Urinary bladder (tissue), 4 donors: ENCODE data around the gene CAPN5. TPM values are rescaled to one million over a fixed set of nuclear protein-coding genes. Genes with fewer than 3 reads are reported as not detected.
"Not testable (repeated sequence)": the region's sequence is repeated elsewhere in the genome, so short reads cannot be mapped to it uniquely, and the experiment has no call there.

Source experiments
- DNase-seq: peaks from one replicate; pipeline ENCODE4 v3.0.0-alpha.2; 2015; ENCODE audit errors: extremely low spot score
- H3K27ac ChIP-seq: one replicate; pipeline ENCODE4 v1.5.1; 2013; ENCODE audit warnings: low read depth, mild to moderate bottlenecking, moderate library complexity
- H3K36me3 ChIP-seq: one replicate; pipeline ENCODE4 v1.6.1; 2013; ENCODE audit warnings: mild to moderate bottlenecking, moderate library complexity; ENCODE audit not compliant: insufficient read depth
- H3K4me1 ChIP-seq: one replicate; pipeline ENCODE4 v1.6.1; 2013; ENCODE audit warnings: mild to moderate bottlenecking, moderate library complexity; ENCODE audit not compliant: insufficient read depth
- H3K4me3 ChIP-seq: one replicate; pipeline ENCODE4 v1.5.1; 2013; ENCODE audit warnings: low read depth, low read length
- WGBS: extraction: QIAGEN DNeasy Blood & Tissue Kit; methylation state at CpG from one replicate; pipeline ENCODE4 v1.1.7; 2013; 5-methylcytosine and 5-hydroxymethylcytosine counted together
- polyA plus RNA-seq: library from polyadenylated mRNA; stranded (reverse); fragments of 200-250 nt; gene quantifications from one replicate; pipeline ENCODE4 v1.2.3, GENCODE V29; 2013
- total RNA-seq: library from RNA; depleted of rRNA; stranded (reverse); fragments of >200 nt; gene quantifications from one replicate; pipeline ENCODE4 v1.2.3, GENCODE V29; 2014
- donor health status: healthy with polysubstance abuse.
- donor health status: healthy.

CAPN5 gene
- total and polyA plus RNA-seq, 2 donors, result 14.8 to 17.8 TPM

GRCh38 chr11:77037057-77037456, 29.7 kb upstream of the CAPN5 start:
- 80% methylated on average over 10 of the region's 10 CpGs for WGBS
- Histone ChIP-seq H3K36me3 (no peaks in the 10 kb centered on the region), H3K4me3 (no peak overlapping the region), H3K4me1 (no peaks in the 10 kb centered on the region), H3K27ac (no peak overlapping the region)
- no peak for DNase-seq

DNA sequence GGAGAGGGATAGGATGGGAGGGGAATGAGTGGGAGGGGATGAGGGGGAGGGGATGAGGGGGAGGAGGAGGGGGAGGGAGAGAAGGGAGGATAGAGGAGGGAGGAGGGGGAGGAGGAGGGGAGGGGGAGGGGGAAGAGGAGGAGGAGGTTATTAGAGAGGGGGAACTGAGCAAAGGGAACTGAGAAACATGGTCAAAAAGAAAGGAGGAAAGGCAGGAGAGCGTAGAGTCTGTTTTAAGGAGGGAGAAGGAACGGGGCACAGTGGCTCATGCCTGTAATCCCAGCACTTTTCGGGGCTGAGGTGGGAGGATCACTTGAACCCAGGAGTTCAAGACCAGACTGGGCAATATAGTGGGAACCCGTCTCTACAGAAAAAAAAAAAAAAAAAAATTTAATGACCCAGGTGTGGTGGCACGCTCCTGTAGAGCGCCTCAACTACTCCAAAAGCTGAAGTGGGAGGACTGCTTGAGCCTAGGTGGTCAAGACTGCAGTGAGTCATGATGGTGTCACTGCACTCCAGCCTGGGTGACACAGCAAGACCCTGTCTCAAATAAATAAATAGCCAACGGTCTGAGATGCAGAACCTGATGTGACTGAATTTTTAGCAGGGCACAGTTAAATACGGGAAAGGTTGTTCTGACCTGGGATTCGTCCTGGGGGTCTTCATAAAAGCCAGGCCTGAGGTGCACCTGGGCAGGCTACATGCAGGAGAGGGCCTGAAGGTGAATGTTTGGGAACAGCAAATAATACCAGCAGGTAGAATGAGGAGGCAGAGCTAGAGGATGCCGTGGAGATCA, 28.5 kb upstream of the CAPN5 start:
- H3K4me1 ChIP-seq, result no peaks in the 10 kb centered on the region
- WGBS, result 84% methylated on average over 10 of the region's 10 CpGs
- H3K4me3 ChIP-seq, result no peak overlapping the region
- no peaks in the 10 kb centered on the region for H3K36me3 ChIP-seq
- DNase-seq, result no peak
- no peak overlapping the region for H3K27ac ChIP-seq

GRCh38 chr11:77038825-77039326, 27.9 kb upstream of the CAPN5 start:
- WGBS, result 80% methylated on average over 16 of the region's 16 CpGs
- Histone ChIP-seq H3K4me3 (no peak overlapping the region), H3K27ac (no peak overlapping the region), H3K4me1 (no peaks in the 10 kb centered on the region), H3K36me3 (no peaks in the 10 kb centered on the region)
- DNase-seq, result no peak

- Histone ChIP-seq H3K4me1 (no peaks in the 10 kb centered on the region), H3K27ac (no peak overlapping the region), H3K4me3 (peak overlapping the region; percentile 6), H3K36me3 (no peaks in the 10 kb centered on the region)
- WGBS, result 13% methylated on average over 109 of the region's 109 CpGs
- DNase-seq, result no peak
Measured at GRCh38 chr11:77039491-77040400, 27.0 kb upstream of the CAPN5 start.

GRCh38 chr11:77040401-77040777, 26.4 kb upstream of the CAPN5 start:
- WGBS, result 76% methylated on average over 37 of the region's 37 CpGs
- H3K4me3 ChIP-seq, result no peak overlapping the region
- H3K27ac ChIP-seq, result no peak overlapping the region
- no peaks in the 10 kb centered on the region for H3K4me1 ChIP-seq
- no peak for DNase-seq
- H3K36me3 ChIP-seq, result no peaks in the 10 kb centered on the region

GRCh38 chr11:77040889-77041288, 25.9 kb upstream of the CAPN5 start:
- no peak for DNase-seq
- 93% methylated on average over 13 of the region's 13 CpGs for WGBS
- Histone ChIP-seq H3K36me3 (no peaks in the 10 kb centered on the region), H3K27ac (no peak overlapping the region), H3K4me3 (no peak overlapping the region), H3K4me1 (no peaks in the 10 kb centered on the region)

GRCh38 chr11:77042111-77042726, 24.6 kb upstream of the CAPN5 start:
- 96% methylated on average over 13 of the region's 13 CpGs for WGBS
- H3K4me1 ChIP-seq, result no peaks in the 10 kb centered on the region
- no peaks in the 10 kb centered on the region for H3K36me3 ChIP-seq
- DNase-seq, result no peak
- no peak overlapping the region for H3K27ac ChIP-seq
- H3K4me3 ChIP-seq, result no peak overlapping the region

DNA sequence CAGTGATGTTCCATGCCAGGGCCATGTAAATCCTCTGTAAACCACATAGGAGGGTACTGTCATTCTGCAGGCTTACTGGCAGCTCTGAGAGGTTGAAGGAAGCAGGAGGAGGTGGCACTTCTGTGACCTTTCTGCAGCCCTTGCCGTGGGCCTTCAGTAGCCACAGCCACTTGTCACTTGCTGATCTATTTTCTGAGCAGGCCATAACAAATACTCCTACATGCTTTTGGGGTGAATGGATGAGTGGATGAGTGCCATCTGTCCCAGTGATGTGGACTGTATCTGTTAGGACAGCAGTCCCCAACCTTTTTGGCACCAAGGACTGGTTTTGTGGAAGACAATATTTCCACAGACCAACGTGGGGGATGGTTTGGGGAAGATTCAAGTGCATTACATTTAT, 22.4 kb upstream of the CAPN5 start:
- H3K27ac ChIP-seq, result no peak overlapping the region
- no peak for DNase-seq
- H3K4me3 ChIP-seq, result no peak overlapping the region
- no peaks in the 10 kb centered on the region for H3K36me3 ChIP-seq
- 87% methylated on average over 2 of the region's 2 CpGs for WGBS
- no peaks in the 10 kb centered on the region for H3K4me1 ChIP-seq

GRCh38 chr11:77044886-77045285, 21.9 kb upstream of the CAPN5 start:
- H3K4me1 ChIP-seq, result no peaks in the 10 kb centered on the region
- H3K36me3 ChIP-seq, result no peaks in the 10 kb centered on the region
- 96% methylated on average over 9 of the region's 9 CpGs for WGBS
- no peak for DNase-seq
- no peak overlapping the region for H3K4me3 ChIP-seq
- no peak overlapping the region for H3K27ac ChIP-seq

GRCh38 chr11:77046060-77046501, 20.7 kb upstream of the CAPN5 start:
- no peaks in the 10 kb centered on the region for H3K4me1 ChIP-seq
- no peak for DNase-seq
- H3K36me3 ChIP-seq, result no peaks in the 10 kb centered on the region
- H3K4me3 ChIP-seq, result no peak overlapping the region
- WGBS, result 3% methylated on average over 39 of the region's 39 CpGs
- no peak overlapping the region for H3K27ac ChIP-seq

DNA sequence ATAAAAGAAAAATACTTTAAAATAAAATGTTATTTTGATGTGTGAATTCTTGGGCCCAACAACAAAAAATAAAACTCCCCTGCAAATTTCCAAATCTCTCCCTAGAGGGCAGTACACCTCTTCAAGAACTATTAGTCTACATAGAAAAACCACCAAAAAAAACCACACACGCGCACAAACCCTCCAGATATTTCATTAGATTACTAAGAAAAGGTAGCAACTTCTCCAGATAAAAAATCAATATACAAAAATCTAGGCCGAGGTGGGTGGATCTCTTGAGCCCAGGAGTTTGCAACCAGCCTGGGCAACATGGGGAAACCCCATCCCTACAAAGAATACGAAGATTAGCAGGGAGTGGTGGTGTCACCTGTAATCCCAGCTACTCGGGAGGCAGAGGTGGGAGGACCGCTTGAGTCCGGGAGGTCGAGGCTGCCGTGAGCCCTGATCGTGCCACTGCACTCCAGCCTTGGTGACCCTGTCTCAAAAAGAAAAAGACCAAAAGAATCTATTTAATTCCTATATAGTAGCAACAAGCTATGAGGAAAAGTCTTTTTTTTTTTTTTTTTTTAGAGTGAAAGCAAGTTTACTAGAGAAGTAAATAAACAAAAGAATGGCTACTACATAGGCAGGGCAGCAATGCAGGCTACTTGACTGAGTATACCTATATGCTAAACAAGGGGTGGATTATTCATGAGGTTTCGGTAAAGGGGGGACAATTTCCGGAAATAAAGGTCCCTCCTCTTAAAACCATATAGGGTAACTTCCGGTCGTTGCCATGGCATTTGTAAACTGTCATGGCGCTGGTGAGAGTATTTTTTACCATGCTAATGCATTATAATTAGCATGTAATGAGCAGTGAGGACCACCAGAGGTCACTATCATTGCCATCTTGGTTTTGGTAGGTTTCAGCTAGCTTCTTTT, 19.5 kb upstream of the CAPN5 start:
- no peaks in the 10 kb centered on the region for H3K36me3 ChIP-seq
- H3K4me1 ChIP-seq, result no peaks in the 10 kb centered on the region
- H3K4me3 ChIP-seq, result peak overlapping the region; percentile 24
- peak; percentile 89 for DNase-seq
- WGBS, result 8% methylated on average over 15 of the region's 15 CpGs
- no peak overlapping the region for H3K27ac ChIP-seq

- H3K27ac ChIP-seq, DNase-seq, H3K4me1 ChIP-seq, H3K36me3 ChIP-seq, H3K4me3 ChIP-seq: not testable (repeated sequence)
- WGBS, result 71% methylated on average over 7 of the region's 7 CpGs
Measured at GRCh38 chr11:77047928-77048446, 18.8 kb upstream of the CAPN5 start.
